ENCODE data around the gene CYB561D2. TPM values are rescaled to one million over a fixed set of nuclear protein-coding genes. Genes with fewer than 3 reads are reported as not detected.

The CYB561D2 gene
- polyA plus RNA-seq, 1 donor (not counting 4 experiments of a cell fraction or from before 2014, with no cell fraction given): 12.3 TPM

DNA sequence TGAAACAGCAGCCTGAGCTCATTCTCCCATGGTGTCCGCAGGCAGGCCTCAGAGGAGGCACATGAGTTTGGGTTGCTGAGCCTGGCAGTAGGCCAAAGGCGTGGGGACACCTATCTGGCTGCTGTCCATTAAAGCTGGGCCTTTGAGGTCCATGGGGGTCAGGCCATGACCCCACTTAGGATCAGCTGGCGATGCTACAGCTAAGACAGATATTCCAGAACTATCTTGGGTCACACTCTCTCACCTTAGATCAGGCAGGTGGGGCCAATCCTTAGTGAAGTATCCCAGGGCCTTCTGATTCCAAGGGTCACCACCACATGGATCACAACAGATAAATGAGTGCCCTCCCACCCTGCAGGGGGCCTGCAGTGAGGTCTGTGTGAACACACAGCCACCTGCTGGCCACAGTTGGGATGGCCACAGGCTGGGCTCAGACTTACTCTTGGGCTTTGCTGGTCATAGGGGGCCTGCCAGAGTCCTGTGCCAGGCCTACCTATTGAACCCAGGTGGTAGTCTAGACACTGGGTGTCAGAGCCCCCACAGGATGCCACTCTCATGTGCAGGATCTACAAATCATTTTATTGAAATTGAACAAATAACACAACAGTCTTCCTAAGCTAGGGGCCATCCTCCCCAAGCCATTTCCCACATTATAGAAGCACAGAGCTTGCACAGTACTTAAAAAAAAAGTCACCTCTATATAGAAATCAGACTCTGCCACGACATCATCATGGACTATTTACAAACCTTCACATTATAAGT, 26.1 kb upstream of the CYB561D2 start:
- no peak for TF ChIP-seq EZH2 (IDR thresholded peaks at IDR 0.05; ENCODE audit: low read length)
- TF ChIP-seq, protein P1, sequence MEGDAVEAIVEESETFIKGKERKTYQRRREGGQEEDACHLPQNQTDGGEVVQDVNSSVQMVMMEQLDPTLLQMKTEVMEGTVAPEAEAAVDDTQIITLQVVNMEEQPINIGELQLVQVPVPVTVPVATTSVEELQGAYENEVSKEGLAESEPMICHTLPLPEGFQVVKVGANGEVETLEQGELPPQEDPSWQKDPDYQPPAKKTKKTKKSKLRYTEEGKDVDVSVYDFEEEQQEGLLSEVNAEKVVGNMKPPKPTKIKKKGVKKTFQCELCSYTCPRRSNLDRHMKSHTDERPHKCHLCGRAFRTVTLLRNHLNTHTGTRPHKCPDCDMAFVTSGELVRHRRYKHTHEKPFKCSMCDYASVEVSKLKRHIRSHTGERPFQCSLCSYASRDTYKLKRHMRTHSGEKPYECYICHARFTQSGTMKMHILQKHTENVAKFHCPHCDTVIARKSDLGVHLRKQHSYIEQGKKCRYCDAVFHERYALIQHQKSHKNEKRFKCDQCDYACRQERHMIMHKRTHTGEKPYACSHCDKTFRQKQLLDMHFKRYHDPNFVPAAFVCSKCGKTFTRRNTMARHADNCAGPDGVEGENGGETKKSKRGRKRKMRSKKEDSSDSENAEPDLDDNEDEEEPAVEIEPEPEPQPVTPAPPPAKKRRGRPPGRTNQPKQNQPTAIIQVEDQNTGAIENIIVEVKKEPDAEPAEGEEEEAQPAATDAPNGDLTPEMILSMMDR (optimal IDR thresholded peaks at IDR 0.05 in 1 of 3, IDR thresholded peaks at IDR 0.05 in 1 of 3, conservative IDR thresholded peaks at IDR 0.05 in 1 of 3; ENCODE audit: extremely low read depth in 1 of 3, insufficient read depth in 2 of 3, low read length in 3 of 3): peak in 2 of 3 experiments; percentile 88 to 89
- no peak for DNase-seq (ENCODE audit: low read depth, low spot score)

DNA sequence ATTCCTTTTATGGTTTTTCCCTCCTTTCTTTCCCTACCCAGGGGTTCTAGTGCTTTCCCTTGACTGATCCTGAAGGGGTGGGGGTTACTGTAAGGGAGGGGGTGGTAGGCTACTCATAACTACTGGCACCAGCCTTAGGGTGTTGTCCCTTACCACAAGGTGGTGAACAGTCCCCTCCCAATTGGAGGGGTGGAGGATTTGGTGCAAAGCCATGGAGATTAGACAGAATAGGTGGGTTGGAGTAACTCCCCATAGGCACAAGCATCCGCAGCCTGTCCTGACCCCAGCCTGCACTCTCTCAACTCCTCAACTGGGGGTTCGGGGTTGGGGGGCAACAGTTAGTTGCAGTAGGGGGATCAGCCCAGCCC, 25.6 kb upstream of the CYB561D2 start:
- H3K4me2 ChIP-seq (ENCODE audit: control insufficient read depth, extremely low read depth, insufficient read depth, low read depth, low read length): no peak overlapping the region
- H3K9me3 ChIP-seq (ENCODE audit: control insufficient read depth, low read depth, low read length): no peaks in the 10 kb centered on the region
- peaks cover 29% of the 10 kb centered on the region for H3K79me2 ChIP-seq (ENCODE audit: control insufficient read depth, insufficient read depth, low read length)
- no peak overlapping the region for H3K9ac ChIP-seq (ENCODE audit: control insufficient read depth, extremely low read depth, insufficient read depth, low read length)
- H3K4me1 ChIP-seq (ENCODE audit: control insufficient read depth, extremely low read depth, insufficient read depth, low read length): peaks cover 21% of the 10 kb centered on the region
- TF ChIP-seq, protein P1 (optimal IDR thresholded peaks at IDR 0.05 in 1 of 3, IDR thresholded peaks at IDR 0.05 in 1 of 3, conservative IDR thresholded peaks at IDR 0.05 in 1 of 3; ENCODE audit: extremely low read depth in 1 of 3, insufficient read depth in 2 of 3, low read length in 3 of 3): no peak
- TF ChIP-seq EZH2 (IDR thresholded peaks at IDR 0.05; ENCODE audit: low read length): no peak
- H3K27ac ChIP-seq (ENCODE audit: control insufficient read depth, insufficient read depth, low read length): no peak overlapping the region
- dilution Hi-C loops (cut with MboI; ENCODE audit: extremely low pct_ligation_motif_present, low sequenced_read_pairs): no loop called here
- FAIRE-seq: no peak
- no peaks in the 10 kb centered on the region for H3K9me1 ChIP-seq (ENCODE audit: control insufficient read depth, extremely low read depth, insufficient read depth, low read length)
- no peak overlapping the region for H3K4me3 ChIP-seq (ENCODE audit: control insufficient read depth in 2 of 3, extremely low read depth in 1 of 3, insufficient read depth in 2 of 3, low read depth in 1 of 3, low read length in 3 of 3)
- no peak for DNase-seq (ENCODE audit: low read depth, low spot score)
- no peak overlapping the region for H2AFZ ChIP-seq (ENCODE audit: control insufficient read depth, low read length)
- no peaks in the 10 kb centered on the region for H4K20me1 ChIP-seq (ENCODE audit: control insufficient read depth, extremely low read depth, insufficient read depth, low read length)
- H3K36me3 ChIP-seq (ENCODE audit: control insufficient read depth in 2 of 2, extremely low read depth in 1 of 2, insufficient read depth in 2 of 2, low read length in 2 of 2): peaks cover 13 to 18% of the 10 kb centered on the region in 2 experiments
- no peaks in the 10 kb centered on the region for H3K27me3 ChIP-seq (ENCODE audit: control insufficient read depth, extremely low read depth, insufficient read depth, low read length)

More for the DNA sequence above, 26.1 kb upstream of the CYB561D2 start:
- no peaks in the 10 kb centered on the region for H3K27me3 ChIP-seq (ENCODE audit: control insufficient read depth, extremely low read depth, insufficient read depth, low read length)
- dilution Hi-C loops (cut with MboI; ENCODE audit: extremely low pct_ligation_motif_present, low sequenced_read_pairs): no loop called here
- no peaks in the 10 kb centered on the region for H4K20me1 ChIP-seq (ENCODE audit: control insufficient read depth, extremely low read depth, insufficient read depth, low read length)
- no peaks in the 10 kb centered on the region for H3K9me1 ChIP-seq (ENCODE audit: control insufficient read depth, extremely low read depth, insufficient read depth, low read length)
- H3K4me1 ChIP-seq (ENCODE audit: control insufficient read depth, extremely low read depth, insufficient read depth, low read length): peaks cover 26% of the 10 kb centered on the region
- no peak overlapping the region for H3K4me2 ChIP-seq (ENCODE audit: control insufficient read depth, extremely low read depth, insufficient read depth, low read depth, low read length)
- no peak overlapping the region for H2AFZ ChIP-seq (ENCODE audit: control insufficient read depth, low read length)
- no peak overlapping the region for H3K9ac ChIP-seq (ENCODE audit: control insufficient read depth, extremely low read depth, insufficient read depth, low read length)
- FAIRE-seq: peak; percentile 75
- no peak overlapping the region for H3K4me3 ChIP-seq (ENCODE audit: control insufficient read depth in 2 of 3, extremely low read depth in 1 of 3, insufficient read depth in 2 of 3, low read depth in 1 of 3, low read length in 3 of 3)
- H3K79me2 ChIP-seq (ENCODE audit: control insufficient read depth, insufficient read depth, low read length): peaks cover 35% of the 10 kb centered on the region
- H3K9me3 ChIP-seq (ENCODE audit: control insufficient read depth, low read depth, low read length): no peaks in the 10 kb centered on the region
- H3K27ac ChIP-seq (ENCODE audit: control insufficient read depth, insufficient read depth, low read length): no peak overlapping the region
- peaks cover 14 to 17% of the 10 kb centered on the region in 2 experiments for H3K36me3 ChIP-seq (ENCODE audit: control insufficient read depth in 2 of 2, extremely low read depth in 1 of 2, insufficient read depth in 2 of 2, low read length in 2 of 2)
